ENCODE results near the gene FAM20A.

FAM20A gene

GRCh38 chr17:68531252-68531651 is 69.9 kb downstream of the FAM20A start:
- H3K79me2 ChIP-seq (ENCODE audit: insufficient read depth, low read length): no peaks in the 10 kb centered on the region
- H3K9me3 ChIP-seq (ENCODE audit: insufficient read depth, low read length, severe bottlenecking): no peaks in the 10 kb centered on the region
- H2AFZ ChIP-seq (ENCODE audit: low read depth, low read length): no peak overlapping the region
- H3K4me1 ChIP-seq (ENCODE audit: insufficient read depth, low read length): no peaks in the 10 kb centered on the region
- no peak overlapping the region for H3K27ac ChIP-seq (ENCODE audit: low read length)
- no peaks in the 10 kb centered on the region for H4K20me1 ChIP-seq (ENCODE audit: insufficient read depth, low read length)
- ATAC-seq (ENCODE audit: insufficient read depth, low read depth) (no peak), DNase-seq (no peak)
- no peak overlapping the region for H3K4me2 ChIP-seq (ENCODE audit: insufficient read depth, low read length)
- H3K4me3 ChIP-seq (ENCODE audit: low read depth in 1 of 2, low read length in 2 of 2): no peak overlapping the region
- no peak overlapping the region for H3K9ac ChIP-seq (ENCODE audit: low read depth, low read length)
- peaks cover 80% of the 10 kb centered on the region for H3K36me3 ChIP-seq (ENCODE audit: insufficient read depth, low read length)
- TF ChIP-seq EZH2 (IDR thresholded peaks at IDR 0.05; ENCODE audit: borderline replicate concordance, low read depth, low read length, severe bottlenecking): no peak
- no peak for TF ChIP-seq CTCF (IDR thresholded peaks at IDR 0.05; ENCODE audit: borderline replicate concordance, extremely low read depth, low read length, poor library complexity, severe bottlenecking)
- no peaks in the 10 kb centered on the region for H3K27me3 ChIP-seq (ENCODE audit: insufficient read depth, low read length, poor library complexity)

GRCh38 chr17:68527314-68527713 is 73.9 kb downstream of the FAM20A start:
- H3K9ac ChIP-seq (ENCODE audit: low read depth, low read length): no peak overlapping the region
- H3K4me1 ChIP-seq (ENCODE audit: insufficient read depth, low read length): no peaks in the 10 kb centered on the region
- ATAC-seq (ENCODE audit: insufficient read depth, low read depth): no peak
- no peaks in the 10 kb centered on the region for H3K79me2 ChIP-seq (ENCODE audit: insufficient read depth, low read length)
- H3K9me3 ChIP-seq (ENCODE audit: insufficient read depth, low read length, severe bottlenecking): no peaks in the 10 kb centered on the region
- H3K27me3 ChIP-seq (ENCODE audit: insufficient read depth, low read length, poor library complexity): no peaks in the 10 kb centered on the region
- no peak overlapping the region for H3K4me3 ChIP-seq (ENCODE audit: low read depth in 1 of 2, low read length in 2 of 2)
- H4K20me1 ChIP-seq (ENCODE audit: insufficient read depth, low read length): no peaks in the 10 kb centered on the region
- no peak overlapping the region for H3K27ac ChIP-seq (ENCODE audit: low read length)
- H3K4me2 ChIP-seq (ENCODE audit: insufficient read depth, low read length): no peak overlapping the region
- H2AFZ ChIP-seq (ENCODE audit: low read depth, low read length): no peak overlapping the region
- H3K36me3 ChIP-seq (ENCODE audit: insufficient read depth, low read length): peaks cover 91% of the 10 kb centered on the region
- TF ChIP-seq EZH2 (IDR thresholded peaks at IDR 0.05; ENCODE audit: borderline replicate concordance, low read depth, low read length, severe bottlenecking) (no peak), CTCF (IDR thresholded peaks at IDR 0.05; ENCODE audit: borderline replicate concordance, extremely low read depth, low read length, poor library complexity, severe bottlenecking) (no peak)
- no peak for DNase-seq

GRCh38 chr17:68526548-68526947 is 74.6 kb downstream of the FAM20A start:
- no peak overlapping the region for H3K9ac ChIP-seq (ENCODE audit: low read depth, low read length)
- TF ChIP-seq CTCF (IDR thresholded peaks at IDR 0.05; ENCODE audit: borderline replicate concordance, extremely low read depth, low read length, poor library complexity, severe bottlenecking) (no peak), EZH2 (IDR thresholded peaks at IDR 0.05; ENCODE audit: borderline replicate concordance, low read depth, low read length, severe bottlenecking) (no peak)
- no peak overlapping the region for H3K4me2 ChIP-seq (ENCODE audit: insufficient read depth, low read length)
- no peak overlapping the region for H3K27ac ChIP-seq (ENCODE audit: low read length)
- no peaks in the 10 kb centered on the region for H3K27me3 ChIP-seq (ENCODE audit: insufficient read depth, low read length, poor library complexity)
- ATAC-seq (ENCODE audit: insufficient read depth, low read depth): no peak
- no peaks in the 10 kb centered on the region for H4K20me1 ChIP-seq (ENCODE audit: insufficient read depth, low read length)
- no peak for DNase-seq
- H3K4me3 ChIP-seq (ENCODE audit: low read depth in 1 of 2, low read length in 2 of 2): no peak overlapping the region
- no peaks in the 10 kb centered on the region for H3K79me2 ChIP-seq (ENCODE audit: insufficient read depth, low read length)
- no peaks in the 10 kb centered on the region for H3K4me1 ChIP-seq (ENCODE audit: insufficient read depth, low read length)
- no peak overlapping the region for H2AFZ ChIP-seq (ENCODE audit: low read depth, low read length)
- H3K36me3 ChIP-seq (ENCODE audit: insufficient read depth, low read length): peaks cover 91% of the 10 kb centered on the region
- H3K9me3 ChIP-seq (ENCODE audit: insufficient read depth, low read length, severe bottlenecking): no peaks in the 10 kb centered on the region

- Histone ChIP-seq H3K9me3 (ENCODE audit: insufficient read depth, low read length, severe bottlenecking) (no peaks in the 10 kb centered on the region), H3K9ac (ENCODE audit: low read depth, low read length) (no peak overlapping the region), H3K36me3 (ENCODE audit: insufficient read depth, low read length) (peaks cover 68% of the 10 kb centered on the region), H3K27me3 (ENCODE audit: insufficient read depth, low read length, poor library complexity) (no peaks in the 10 kb centered on the region), H3K4me2 (ENCODE audit: insufficient read depth, low read length) (no peak overlapping the region), H3K4me3 (ENCODE audit: low read depth in 1 of 2, low read length in 2 of 2) (no peak overlapping the region), H3K79me2 (ENCODE audit: insufficient read depth, low read length) (no peaks in the 10 kb centered on the region; the same call in none of the 2 replicates), H2AFZ (ENCODE audit: low read depth, low read length) (no peak overlapping the region), H3K4me1 (ENCODE audit: insufficient read depth, low read length) (no peaks in the 10 kb centered on the region), H3K27ac (ENCODE audit: low read length) (no peak overlapping the region), H4K20me1 (ENCODE audit: insufficient read depth, low read length) (no peaks in the 10 kb centered on the region)
- DNase-seq (no peak), ATAC-seq (ENCODE audit: insufficient read depth, low read depth) (no peak)
- TF ChIP-seq EZH2 (IDR thresholded peaks at IDR 0.05; ENCODE audit: borderline replicate concordance, low read depth, low read length, severe bottlenecking): no peak
- TF ChIP-seq CTCF (IDR thresholded peaks at IDR 0.05; ENCODE audit: borderline replicate concordance, extremely low read depth, low read length, poor library complexity, severe bottlenecking): no peak
Observed at GRCh38 chr17:68522266-68522665, 78.9 kb downstream of the FAM20A start.

Data from DND-41 (cell line).